GM13977 (cell line): ENCODE results near the gene RIOK1.

ENCODE experiments used
- DNase-seq: peaks from one replicate; pipeline ENCODE4 v3.0.0; 2012; ENCODE audit warnings: low spot score
- CTCF ChIP-seq: IDR thresholded peaks from 2 replicates; pipeline ENCODE4 v1.5.1; 2012; ENCODE audit warnings: mild to moderate bottlenecking, control low read depth; ENCODE audit not compliant: insufficient read depth; ENCODE audit errors: extremely low read depth, missing control alignments
- in situ Hi-C: fragments of 300-500 bp; cut with MboI; formaldehyde crosslinking; loops from one replicate; pipeline ENCODE4 v1.12.0; 2022; ENCODE audit warnings: low sequenced_read_pairs, low pct_unique_long_range_greater_than_20kb, mixed read lengths, inconsistent platforms; ENCODE audit not compliant: unreplicated experiment

Gene RIOK1

DNA sequence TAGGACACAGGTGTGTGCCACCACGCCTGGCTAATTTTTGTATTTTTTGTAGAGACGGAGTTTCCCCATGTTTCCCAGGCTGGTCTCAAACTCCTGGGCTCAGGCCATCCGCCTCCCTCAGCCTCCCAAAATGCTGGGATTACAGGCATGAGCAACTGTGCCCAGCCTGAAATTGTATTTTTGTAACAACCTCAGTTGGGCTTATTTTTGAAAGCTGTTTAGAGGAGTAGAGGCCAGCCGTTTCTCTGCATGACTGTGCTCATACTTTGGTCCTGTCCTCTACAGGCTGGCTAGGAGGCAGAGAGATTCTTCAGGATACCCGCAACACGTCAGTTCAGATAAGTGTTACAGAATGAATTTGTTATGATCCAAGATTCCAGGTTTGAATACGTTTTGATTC is 22.2 kb upstream of the RIOK1 start:
- TF ChIP-seq CTCF, result no peak
- in situ Hi-C loops, result no loop called here
- no peak for DNase-seq

DNA sequence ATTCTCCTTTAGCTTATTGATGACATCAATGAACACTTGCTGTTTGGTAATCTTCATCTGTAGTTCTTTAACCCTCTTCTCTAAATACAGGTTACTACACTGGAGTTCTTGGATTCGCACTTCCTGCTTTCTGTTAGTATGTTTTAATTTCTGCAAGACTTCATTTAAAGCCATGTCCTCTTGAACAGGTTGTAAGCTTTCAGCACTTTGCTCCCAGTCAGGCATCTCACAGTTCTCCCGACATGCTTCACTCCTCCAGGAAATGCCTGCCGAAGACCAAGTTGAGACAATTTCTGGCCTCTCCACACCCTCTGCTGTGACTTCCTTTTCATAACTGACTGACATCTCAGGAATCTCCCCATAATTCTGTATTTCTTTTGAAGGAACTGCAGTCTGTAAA is 15.9 kb upstream of the RIOK1 start:
- in situ Hi-C loops, result no loop called here
- no peak for DNase-seq
- TF ChIP-seq CTCF, result no peak

GRCh38 chr6:7377961-7378360 is 11.6 kb upstream of the RIOK1 start:
- no peak for TF ChIP-seq CTCF
- in situ Hi-C loops, result loop anchor here (25.0 kb wide), 1 partner anchor 91 kb away; no protein-coding TSS in a partner anchor
- DNase-seq, result no peak

- no peak for DNase-seq
- no peak for TF ChIP-seq CTCF
- in situ Hi-C loops, result loop anchor here (25.0 kb wide), 1 partner anchor 91 kb away; no protein-coding TSS in a partner anchor
Measured at GRCh38 chr6:7378740-7379139, 10.9 kb upstream of the RIOK1 start.

DNA sequence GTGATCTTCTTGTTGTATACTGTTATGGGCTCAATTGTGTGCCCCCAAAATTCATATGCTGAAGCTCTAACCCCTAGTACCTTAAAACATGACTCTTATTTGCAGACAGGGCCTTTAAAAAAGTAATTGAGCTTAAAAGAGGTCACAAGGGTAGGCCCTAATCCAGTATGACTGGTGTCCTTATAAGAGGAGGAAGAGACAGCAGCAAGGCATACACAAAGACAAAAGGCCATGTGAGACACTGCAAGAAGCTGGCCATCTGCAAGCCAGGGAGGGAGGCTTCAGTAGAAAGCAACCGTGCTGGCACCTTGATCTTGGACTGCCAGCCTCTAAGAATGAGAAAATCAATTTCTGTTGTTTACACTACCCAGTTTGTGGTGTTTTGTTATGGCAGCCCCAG is 8.5 kb upstream of the RIOK1 start:
- in situ Hi-C loops, result loop anchor here (25.0 kb wide), 1 partner anchor 94 kb away; no protein-coding TSS in a partner anchor
- no peak for TF ChIP-seq CTCF
- DNase-seq, result no peak

DNA sequence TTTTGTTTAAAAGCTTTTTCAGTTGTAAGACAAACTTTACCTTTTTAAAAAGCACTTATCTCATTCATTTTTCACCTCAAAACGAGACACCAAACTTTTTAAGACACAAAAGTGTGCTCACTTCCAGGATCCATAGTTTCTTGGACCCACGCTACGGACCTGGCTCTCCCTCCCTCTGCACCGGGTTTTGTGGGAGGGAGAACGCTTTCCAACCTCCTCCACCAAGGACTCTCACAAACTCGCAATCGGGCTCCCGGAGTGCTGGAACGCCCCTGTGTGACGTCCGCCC is 502 bp upstream of the RIOK1 start:
- DNase-seq, result no peak
- in situ Hi-C loops, result loop anchor here (25.0 kb wide), 1 partner anchor 102 kb away; no protein-coding TSS in a partner anchor
- TF ChIP-seq CTCF, result no peak
